ENCODE results near the gene ATP6V1D.
"Not testable (repeated sequence)": the region's sequence is repeated elsewhere in the genome, so short reads cannot be mapped to it uniquely, and the experiment has no call there.

Gene ATP6V1D

DNA sequence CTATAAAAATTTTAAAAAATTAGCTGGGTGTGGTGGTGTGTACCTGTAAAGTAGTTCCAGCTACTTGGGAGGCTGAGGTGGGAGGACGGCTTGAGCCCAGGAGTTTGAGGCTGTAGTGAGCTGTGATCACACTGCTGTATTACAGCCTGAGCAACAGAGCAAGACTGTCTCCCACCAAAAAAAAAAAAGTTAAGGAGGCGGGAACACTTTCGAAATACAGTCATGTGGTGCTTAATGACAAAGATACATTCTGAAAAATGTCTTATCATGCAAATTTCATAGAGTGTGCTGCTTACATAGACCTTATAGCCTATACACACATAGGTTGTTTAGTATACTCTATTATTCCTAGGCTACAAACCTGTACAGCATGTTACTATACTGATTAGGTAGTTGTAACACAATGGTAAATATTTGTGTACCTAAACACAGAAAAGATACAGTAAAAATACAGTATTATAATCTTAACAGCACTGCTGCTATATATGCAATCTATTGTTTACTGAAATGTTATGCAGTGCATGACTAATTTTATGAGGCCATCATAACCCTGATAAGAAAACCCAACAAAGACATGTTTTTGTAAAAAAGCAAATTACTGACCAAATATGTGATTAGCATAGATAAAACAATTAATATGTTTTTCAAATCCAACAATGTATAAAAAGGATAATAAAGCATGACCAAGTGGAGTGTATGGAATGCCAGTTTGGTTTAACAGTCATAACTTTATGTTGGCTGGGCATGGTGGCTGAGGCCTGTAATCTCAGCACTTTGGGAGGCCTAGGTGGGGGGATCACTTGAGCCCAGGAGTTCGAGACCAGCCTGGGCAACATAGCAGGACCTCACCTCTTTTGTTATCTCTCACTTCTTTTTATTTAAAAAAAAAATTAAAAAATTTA is 11.9 kb upstream of the ATP6V1D start:
- no peak for DNase-seq (ENCODE audit: low read depth in 2 of 2, low spot score in 1 of 2)

DNA sequence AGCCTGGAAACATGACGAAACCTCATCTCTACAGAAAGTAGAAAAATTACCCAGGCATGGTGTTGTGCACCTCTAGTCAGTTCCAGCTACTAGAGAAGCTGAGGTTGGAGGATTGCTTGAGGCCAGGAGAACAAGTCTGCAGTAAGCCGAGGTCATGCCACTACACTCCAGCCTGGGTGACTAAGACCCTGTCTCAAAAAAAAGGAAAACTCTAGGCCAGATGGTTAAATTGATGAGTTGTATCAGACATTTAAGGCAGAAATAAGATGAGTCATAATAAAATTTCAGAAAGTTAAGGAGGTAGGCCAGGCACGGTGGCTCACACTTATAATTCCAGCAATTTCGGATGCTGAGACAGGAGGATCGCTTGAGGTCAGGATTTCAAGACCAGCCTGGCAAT is 11.2 kb upstream of the ATP6V1D start:
- no peak for DNase-seq (ENCODE audit: low read depth in 2 of 2, low spot score in 1 of 2)

DNA sequence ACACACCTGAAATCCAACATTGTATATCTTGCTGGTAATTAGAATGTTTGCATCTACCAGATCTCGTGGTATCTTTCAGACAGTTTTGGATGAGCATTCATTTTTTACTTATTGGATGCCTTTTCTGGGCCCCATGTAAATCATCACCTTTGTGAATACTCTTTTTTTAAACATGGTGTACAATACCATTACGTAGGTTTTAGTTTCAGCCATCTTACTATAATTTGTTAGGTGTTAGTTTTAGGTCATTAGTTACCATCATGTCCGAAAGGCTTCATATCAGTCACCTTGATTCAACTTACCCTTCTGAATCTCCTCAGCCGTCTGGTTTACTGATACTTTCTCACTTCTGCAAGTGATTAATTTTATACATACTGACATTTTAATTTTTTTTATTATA is 5.9 kb upstream of the ATP6V1D start:
- no peak for DNase-seq (ENCODE audit: low read depth in 2 of 2, low spot score in 1 of 2)

DNA sequence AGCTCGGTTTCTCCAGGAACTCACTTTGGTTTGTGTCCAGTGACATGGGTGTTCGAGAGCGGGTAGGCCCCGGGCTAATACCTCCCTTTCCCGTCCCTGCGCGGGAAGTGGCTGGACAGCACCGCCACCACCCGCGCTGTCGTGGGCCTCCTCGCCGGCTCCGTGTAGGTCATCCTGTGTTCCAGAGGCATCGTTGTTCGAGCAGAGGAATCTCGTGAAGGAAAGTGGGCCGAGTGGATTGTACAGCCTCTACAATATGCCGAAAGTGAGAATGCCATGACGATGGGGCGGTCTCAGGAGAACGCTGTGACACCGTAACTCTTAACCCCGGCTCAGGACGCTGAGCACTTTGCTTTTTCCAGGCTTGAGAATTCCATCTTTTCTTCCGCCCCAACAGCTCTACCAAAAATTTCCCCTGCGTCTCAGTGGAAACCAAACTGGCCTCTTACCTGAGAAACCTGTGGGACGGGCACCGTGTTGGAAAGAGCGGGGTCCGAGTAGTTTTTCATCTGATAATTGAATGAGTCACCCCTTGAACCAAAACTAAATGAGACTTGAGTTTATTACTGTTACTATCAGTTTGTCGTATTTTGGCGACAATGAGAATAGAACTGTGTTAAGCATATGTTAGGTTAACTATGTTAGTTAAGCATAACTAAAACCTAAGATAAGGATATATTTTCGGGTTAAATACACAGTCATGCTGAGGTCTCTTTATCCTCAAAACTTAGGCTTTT is 1.0 kb upstream of the ATP6V1D start:
- DNase-seq (ENCODE audit: low read depth in 2 of 2, low spot score in 1 of 2) = no peak

DNA sequence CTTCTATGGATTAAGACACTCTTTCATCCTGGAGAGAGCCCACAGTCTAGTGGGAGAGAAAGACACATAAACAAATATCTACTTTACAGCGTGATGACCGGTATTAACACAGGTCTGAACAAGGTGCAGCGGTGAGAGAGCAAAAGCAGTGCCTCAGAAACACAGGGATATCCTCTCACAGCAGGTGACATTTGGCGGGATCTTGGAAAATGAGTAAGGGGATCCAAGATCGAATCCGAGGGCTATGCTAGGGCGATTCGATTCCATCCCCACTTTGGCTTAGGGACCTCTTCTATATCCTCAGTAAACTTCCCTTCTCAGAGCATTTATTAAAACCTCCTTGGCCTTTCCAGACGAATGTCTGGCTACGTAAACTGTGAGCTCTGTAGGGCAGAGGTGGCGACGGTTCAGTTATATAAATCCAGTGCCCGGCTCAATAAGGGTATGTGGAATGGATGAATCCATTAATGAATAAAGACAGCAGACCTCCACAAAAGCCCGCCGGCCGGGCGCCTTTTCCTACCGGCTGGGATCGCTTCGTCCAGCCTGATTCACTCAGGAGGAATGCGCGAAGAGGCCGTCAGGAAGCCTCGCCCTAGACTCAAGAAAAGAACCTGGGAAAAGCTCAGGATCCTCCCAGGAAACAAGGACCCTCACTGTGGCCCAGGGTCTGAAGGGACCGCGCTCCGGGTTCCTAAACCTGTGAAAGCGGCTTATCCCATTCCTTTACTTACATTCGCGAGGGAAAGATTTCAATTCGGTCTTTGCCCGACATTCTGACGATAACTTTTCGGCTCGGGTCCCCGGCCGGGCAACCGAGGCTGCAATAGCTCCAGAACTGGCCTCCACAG is 455 bp downstream of the ATP6V1D start:
- no peak for DNase-seq (ENCODE audit: low read depth in 2 of 2, low spot score in 1 of 2)

DNA sequence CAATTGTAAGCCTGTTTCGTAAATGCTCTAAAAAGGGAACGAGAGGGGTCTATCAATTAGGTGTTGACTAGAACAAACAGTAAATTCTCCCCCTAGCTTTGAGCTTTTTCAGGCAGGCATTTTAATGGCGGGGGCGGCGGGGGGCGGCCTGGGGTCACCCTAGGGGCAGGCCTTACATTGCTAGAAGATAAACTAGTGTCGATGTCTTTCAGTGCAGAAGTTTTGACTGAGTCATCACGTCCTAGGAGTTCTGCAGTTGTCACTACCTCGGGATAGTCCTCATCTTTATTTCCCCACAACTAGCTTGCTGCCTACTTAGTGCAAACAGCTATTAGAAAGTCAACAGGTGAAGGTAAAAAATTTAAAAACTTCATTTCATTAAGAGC is 1.6 kb downstream of the ATP6V1D start:
- no peak for DNase-seq (ENCODE audit: low read depth in 2 of 2, low spot score in 1 of 2)

DNA sequence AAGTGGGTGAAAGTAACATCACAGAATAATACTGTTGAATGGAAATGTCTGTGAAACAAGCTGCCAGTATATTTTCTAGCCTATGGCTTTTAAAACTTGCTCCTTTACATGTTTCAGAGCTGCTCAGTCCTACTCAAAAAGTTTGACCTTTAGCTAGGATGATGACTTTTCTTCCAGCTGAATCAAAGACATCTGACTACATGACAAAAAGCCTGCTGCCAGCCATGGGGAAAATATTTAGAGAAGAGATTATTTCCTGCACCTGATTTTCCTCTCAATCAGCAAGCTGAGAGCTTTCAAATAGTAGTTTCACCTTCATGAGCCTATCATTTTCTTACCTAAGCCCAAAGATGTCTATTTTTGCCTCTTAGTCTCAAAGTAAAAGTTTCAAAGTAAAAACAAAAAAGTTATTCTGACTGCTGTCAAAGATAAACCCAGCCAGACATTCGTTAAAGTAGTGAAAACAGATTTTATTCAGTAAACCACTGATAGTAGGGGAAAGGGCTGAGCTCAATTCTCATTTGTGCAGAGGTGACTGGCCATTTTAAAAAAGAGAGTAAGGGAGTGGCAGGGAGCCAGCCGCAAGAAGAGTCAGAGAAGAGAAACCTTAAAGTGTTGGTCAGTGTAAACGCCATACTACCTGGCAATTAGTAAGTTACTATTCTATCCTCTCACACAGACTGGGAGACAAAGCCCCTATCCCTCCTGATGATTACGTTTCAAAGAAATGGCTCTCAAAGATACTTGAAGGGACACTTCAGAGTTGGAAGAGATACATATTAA is 2.2 kb downstream of the ATP6V1D start:
- DNase-seq (ENCODE audit: low read depth in 2 of 2, low spot score in 1 of 2) = no peak

DNA sequence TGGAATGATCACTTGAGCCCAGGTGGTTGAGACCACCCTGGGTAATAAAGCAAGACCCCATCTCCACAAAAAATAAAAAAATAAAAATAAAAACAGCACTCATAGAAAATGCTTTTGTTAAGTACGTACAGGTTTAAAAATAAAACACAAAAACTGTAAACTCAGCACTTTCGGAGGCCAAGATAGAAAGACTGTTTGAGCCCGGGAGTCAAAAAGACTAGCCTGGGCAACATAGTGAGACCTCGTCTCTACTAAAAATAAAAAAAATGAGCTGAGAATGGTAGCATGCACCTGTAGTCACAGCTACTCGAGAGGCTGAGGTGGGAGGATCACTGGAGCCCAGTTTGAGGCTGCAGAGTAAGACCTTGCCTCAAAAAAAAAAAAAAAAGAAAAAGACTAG is 7.5 kb downstream of the ATP6V1D start:
- DNase-seq (ENCODE audit: low read depth in 2 of 2, low spot score in 1 of 2) = no peak

DNA sequence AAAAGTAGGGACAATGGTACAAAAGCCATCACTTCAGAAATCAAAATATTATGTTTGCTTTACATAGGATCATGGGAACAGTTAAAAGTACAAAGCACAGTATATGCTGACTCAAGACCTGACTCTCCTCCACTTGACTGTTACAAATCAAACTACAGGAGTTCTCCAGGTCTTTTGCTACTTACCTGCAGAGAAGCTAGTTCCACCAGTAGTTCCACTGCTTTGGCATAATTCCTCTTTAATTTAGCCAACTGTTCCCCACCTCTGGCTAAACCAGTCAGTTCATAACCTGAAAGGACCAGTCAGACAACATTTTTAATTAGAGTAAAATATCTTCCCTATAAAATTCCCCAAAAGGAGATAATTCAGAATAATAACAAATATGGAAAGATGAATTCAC is 14.0 kb downstream of the ATP6V1D start:
- DNase-seq (ENCODE audit: low read depth in 2 of 2, low spot score in 1 of 2) = no peak

DNA sequence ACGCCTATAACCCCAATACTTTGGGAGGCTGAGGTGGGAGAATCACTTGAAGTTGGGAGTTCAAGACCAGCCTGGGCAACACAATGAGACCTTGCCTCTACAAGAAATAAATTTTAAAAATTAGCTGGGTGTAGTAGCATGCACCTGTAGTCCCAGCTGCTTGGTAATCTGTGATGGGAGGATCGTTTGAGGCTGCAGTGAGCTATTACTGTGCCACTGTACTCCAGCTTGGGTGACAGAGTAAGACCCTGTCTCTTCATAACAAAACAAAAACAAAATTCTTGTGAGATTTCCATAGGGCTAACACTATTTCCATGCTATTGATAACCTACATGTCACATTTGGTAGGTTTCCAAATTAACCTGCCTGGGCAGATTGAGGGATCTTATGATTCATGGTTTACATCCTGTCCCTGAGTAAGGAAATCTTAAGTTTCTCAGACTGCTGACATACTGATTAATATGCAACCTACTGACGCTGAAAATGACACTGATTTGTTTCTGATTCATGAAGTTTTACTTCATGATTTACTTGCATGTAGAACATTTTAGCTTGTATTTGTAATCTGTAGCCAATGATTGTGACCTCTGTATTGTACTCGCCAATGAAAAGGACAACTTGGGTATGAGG is 15.9 kb downstream of the ATP6V1D start:
- DNase-seq (ENCODE audit: low read depth in 2 of 2, low spot score in 1 of 2) = no peak

DNA sequence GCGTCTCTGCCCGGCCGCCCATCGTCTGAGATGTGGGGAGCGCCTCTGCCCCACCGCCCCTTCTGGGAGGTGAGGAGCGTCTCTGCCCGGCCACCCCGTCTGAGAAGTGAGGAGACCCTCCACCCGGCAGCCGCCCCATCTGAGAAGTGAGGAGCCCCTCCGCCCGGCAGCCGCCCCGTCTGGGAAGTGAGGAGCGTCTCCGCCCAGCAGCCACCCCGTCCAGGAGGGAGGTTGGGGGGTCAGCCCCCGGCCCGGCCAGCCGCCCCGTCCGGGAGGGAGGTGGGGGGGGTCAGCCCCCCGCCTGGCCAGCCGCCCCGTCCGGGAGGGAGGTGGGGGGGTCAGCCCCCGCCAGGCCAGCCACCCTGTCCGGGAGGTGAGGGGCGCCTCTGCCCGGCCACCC is 18.4 kb downstream of the ATP6V1D start:
- not testable (repeated sequence) for DNase-seq (ENCODE audit: low read depth in 2 of 2, low spot score in 1 of 2)

DNA sequence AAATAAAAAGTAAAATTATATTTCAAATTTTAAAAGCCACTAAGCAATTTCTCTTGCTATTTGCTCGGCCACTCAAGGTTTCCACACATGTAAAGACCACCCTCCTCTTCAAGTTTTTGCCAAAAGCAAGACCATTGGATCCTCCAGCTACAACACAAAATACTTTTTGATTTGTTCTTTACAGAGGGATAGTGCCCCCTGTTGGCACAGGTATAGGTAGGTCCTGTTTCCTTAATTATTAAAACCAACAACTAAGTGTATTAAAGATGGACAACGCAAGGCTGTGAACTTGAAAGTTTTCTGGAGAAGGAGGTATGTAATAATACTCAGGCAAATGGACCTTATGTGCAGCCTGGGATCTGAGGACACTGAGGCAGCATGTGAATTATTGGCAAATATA is 23.8 kb downstream of the ATP6V1D start:
- no peak for DNase-seq (ENCODE audit: low read depth in 2 of 2, low spot score in 1 of 2)

DNA sequence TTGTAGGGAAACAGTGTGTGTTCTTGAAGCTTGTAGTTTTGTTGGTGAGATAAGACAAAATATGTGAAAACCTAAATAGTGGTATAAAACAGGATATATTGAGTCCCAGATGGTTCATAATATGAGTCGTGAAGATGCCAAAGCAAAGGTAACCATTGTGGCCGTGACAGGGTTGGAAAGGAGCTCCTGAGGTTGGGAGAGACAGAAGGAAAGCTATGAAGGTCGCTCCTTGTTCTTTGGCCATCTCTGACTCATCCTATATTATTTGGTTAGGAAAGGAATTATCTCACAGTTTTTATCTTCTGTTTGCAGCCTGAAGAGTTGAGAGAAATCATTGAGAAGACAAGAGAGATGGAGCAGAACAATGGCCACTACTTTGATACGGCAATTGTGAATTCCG is 27.1 kb downstream of the ATP6V1D start:
- no peak for DNase-seq (ENCODE audit: low read depth in 2 of 2, low spot score in 1 of 2)

DNA sequence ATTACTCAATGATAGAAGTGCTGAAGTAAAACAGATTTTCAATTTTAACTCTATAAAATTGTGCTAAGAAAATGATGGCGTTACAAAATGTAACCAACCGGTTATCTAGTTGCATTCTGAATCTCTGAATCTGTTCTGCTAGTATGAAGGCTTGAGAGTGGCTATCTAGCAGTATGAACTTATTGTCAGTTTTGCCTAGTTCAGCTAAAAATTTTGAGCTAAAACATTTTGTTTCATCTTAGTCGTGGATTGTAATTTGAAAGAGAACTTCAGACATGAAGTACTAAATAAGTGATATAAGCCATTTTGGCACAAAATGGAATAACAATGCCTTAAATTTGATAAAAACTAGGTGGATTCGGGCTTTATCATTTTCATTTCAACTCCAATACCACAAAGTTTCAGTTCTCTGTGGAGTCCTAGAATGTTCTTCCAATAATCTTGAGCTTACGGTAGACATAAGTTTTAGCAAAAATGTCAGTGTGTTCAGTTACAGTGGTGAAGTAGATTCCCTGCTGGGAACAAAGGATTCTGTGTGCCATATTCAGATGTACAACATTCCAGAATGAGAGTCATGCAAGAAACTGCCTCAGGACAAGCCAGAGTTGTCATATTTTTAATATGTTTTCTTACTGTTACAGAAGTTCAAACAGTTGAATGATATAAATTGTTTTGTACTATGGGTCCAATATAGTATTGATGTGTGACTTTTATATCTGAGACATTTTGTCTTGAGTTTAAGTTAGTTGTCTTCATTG is 28.1 kb downstream of the ATP6V1D start:
- no peak for DNase-seq (ENCODE audit: low read depth in 2 of 2, low spot score in 1 of 2)

DNA sequence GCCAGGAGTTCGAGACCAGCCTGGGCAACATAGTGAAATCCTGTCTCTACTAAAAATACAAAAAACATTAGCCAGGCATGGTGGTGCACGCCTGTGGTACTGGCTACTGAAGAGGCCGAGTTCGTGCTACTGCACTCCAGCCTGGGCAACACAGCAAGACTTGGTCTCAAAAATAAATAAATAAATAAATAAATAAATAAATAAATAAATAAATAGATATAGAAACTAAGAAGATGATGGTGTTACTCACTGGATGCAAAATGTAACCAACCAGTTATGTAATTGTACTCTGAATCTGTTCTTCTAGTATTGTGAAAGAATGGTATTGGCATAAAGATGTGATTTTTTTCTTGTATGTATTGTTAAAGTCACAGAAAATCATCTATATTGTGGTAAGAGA is 29.9 kb downstream of the ATP6V1D start:
- not testable (repeated sequence) for DNase-seq (ENCODE audit: low read depth in 2 of 2, low spot score in 1 of 2)

DNA sequence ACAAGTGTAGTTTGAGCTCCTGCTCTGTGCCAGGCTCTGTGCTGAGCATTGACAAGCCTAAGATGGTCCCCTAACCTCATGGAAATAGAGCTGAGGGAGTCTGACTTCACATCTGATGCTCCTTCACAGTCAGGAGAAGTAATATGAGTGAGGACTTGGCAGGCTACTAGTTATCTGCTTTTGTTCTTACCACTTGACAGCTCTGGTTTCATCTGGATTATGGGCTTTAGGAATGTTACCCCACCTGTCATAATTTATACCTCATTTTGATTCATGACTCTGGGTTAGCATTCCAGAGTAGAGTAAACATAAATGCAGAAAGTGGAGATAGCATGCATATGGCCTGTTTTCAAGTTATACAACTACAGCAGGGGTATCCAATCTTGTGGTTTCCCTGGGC is 40.5 kb downstream of the ATP6V1D start:
- no peak for DNase-seq (ENCODE audit: low read depth in 2 of 2, low spot score in 1 of 2)

DNA sequence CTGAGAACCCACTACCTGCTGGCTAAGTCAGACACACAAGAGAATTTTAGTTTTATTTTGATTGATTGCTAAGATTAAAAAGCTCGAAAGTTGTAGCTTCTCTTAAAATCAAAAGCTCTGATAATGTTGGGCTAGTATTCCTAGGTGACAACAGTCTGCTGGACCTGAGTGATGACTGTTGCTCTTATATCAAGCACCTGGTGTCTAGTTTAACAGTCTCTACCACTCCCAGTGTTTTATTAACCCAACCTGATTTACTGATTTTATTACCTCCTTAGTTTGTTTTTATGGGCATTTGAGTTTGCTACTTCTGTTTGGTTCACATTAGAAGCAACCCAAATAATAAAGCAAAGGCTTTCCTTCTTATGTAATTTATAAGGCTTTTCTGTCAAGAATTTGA is 41.8 kb downstream of the ATP6V1D start:
- no peak for DNase-seq (ENCODE audit: low read depth in 2 of 2, low spot score in 1 of 2)

DNA sequence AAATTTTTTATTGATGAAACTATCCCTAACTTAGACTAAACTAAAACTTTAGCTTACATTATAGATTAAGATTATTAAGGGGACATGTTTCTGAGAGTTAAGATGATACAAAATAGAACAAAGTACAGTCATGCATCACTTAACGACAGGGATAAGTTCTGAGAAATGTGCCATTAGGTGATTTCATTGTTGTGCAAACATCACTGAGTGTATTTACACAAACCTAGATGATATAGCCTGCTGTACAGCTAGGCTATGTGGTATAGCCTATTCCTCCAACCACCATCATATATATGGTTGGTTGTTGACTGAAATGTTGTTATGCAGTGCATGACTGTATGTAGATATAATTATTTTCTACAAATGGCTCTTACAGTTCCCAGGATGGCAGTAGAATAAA is 46.5 kb downstream of the ATP6V1D start:
- no peak for DNase-seq (ENCODE audit: low read depth in 2 of 2, low spot score in 1 of 2)

DNA sequence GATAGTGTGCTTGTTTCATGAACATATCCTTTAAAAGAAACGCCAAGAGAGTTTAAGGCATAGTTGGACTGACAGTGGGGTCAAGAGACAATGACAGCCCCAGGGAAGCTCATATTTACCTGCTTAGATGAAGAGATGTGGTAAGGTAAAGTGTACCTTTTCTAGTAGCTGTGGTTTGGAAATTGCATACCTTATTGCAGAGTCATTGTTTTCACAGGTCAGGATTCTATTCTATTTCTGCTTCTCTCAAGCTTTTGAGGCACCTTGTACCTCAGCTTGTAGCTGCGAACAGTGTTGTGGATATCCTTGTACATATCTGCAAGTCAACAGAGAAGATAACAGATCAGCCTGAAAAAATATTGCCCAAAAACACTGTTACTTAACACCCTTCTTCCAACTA is 47.7 kb downstream of the ATP6V1D start:
- DNase-seq (ENCODE audit: low read depth in 2 of 2, low spot score in 1 of 2) = no peak

Measured in stimulated activated CD8-positive, alpha-beta memory T cell treated with anti-CD3 and anti-CD28 coated beads, Interleukin-4, amount 100 ng/mL, for 1 hour (primary cell).